ENCODE measurements around the gene CD300LG.

DNA sequence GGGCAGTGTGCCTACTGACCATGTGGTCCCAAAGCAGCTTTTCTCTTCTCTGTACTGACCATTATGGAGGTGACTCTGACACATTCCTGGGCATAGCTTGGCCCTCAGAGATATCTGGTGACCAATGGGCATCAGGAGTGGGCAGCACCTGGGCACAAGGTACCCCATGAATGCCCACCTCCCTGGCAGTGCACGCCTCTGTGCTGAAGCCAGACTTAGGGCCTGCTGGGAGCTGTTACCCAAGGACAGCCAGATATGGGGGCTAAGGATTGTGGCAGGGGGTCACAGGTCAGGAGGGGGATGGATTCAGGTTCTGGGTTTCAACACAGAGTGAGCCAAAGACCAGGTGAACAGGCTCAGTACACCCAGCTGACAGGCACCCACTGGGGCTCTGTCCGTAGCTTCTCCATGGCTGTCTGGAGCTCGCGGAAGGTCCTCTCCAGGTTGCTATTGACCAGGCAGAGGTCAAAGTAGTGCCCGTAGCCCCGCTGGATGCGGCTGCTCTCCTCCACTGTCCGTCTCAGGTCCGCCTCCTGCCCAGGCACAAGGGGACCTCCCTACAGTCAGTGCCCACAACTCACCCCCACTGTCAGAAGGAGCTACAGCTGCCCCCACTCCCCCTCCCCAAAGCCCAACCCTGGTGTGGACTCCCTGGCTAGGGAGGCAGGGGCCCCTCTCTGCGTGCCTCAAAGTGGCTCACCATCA lies 30.6 kb downstream of the CD300LG start:
- TF ChIP-seq GATA2 (IDR thresholded peaks at IDR 0.05; ENCODE audit: low read depth, low read length) (no peak), GATA3 (IDR thresholded peaks at IDR 0.05; ENCODE audit: low read depth, low read length) (no peak)

All from SH-SY5Y (cell line).